Measurements from ENCODE around the gene NKX1-2. TPM values are rescaled to one million over a fixed set of nuclear protein-coding genes. Genes with fewer than 3 reads are reported as not detected.

NKX1-2 gene
- not detected for polyA plus RNA-seq (2012; ENCODE audit: insufficient read depth, insufficient read length, low read depth)

DNA sequence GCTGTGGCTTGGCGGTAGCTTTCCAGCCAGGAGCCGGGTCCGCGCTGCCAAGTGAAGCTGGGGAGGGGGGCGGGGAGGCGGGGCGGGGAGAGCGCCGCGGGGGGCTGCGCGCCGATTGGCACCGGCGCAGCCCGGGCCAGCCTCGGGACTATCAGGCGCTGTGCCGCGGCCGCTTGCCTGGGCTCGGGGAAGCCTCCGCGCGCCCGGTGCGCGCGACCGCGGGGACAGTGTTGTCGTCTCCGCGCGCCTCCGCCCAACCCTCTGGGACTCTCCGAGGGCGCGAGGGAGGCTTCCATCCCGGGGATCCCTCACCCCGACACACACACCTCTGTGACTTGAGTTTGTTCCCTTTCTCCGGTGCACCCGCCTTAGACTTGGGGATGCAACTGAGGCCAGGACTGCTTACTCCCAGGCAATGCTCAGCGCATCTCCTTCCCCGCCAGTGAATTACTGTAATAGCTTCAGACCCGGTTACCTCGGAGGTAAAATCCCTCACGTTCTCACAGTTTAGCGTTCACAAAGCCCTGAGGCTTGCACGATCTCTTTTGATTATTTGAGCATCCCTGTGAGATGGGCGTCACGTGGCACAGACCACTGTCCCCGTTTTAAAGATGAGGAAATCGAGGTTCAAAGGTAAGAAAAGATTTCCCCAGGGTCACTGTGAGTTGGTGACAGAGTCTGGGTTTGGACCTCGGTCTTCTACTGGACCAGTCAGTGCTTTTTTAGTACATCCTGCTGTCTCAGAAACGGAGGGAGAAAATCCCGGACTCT lies at the start of gene NKX1-2:
NKX1-2 (minus strand) TSS at position 24 of the 771 bp plus-strand sequence. CDS start 92 bp downstream, outside the sequence.
- Histone ChIP-seq H3K9me3 (no peaks in the 10 kb centered on the region), H3K36me3 (no peaks in the 10 kb centered on the region), H3K27me3 (peaks cover 95% of the 10 kb centered on the region), H3K4me3 (ENCODE audit: low read depth, low read length) (no peak within 1 kb of the TSS; the same call in 1 of the 2 replicates), H3K4me1 (no peaks in the 10 kb centered on the region)
- DNase-seq: peak; percentile 20
- TF ChIP-seq, protein P1, sequence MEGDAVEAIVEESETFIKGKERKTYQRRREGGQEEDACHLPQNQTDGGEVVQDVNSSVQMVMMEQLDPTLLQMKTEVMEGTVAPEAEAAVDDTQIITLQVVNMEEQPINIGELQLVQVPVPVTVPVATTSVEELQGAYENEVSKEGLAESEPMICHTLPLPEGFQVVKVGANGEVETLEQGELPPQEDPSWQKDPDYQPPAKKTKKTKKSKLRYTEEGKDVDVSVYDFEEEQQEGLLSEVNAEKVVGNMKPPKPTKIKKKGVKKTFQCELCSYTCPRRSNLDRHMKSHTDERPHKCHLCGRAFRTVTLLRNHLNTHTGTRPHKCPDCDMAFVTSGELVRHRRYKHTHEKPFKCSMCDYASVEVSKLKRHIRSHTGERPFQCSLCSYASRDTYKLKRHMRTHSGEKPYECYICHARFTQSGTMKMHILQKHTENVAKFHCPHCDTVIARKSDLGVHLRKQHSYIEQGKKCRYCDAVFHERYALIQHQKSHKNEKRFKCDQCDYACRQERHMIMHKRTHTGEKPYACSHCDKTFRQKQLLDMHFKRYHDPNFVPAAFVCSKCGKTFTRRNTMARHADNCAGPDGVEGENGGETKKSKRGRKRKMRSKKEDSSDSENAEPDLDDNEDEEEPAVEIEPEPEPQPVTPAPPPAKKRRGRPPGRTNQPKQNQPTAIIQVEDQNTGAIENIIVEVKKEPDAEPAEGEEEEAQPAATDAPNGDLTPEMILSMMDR (IDR thresholded peaks at IDR 0.05; ENCODE audit: low read depth, low read length): no peak

DNA sequence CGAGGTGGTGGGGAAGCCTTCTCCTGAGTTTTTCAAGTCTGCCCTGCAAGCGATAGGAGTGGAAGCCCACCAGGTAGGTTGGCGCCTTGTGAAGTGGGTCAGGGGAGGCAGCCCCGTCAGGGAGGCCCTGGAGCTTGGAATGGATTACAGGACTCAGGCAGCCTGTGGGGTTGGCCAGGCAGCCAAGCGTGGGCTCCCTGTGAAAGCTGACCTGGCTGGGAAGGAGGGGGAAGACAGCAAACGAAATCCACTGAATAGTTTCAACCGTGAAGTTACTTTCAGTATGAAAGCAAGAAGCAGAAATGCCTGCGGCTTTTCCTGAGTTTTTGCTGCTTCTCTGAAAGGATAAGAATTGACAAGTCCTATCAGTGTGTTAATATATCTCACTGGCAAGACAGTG lies 48.2 kb upstream of the NKX1-2 start:
- TF ChIP-seq, protein P1 (IDR thresholded peaks at IDR 0.05; ENCODE audit: low read depth, low read length): no peak
- H3K9me3 ChIP-seq: peaks cover 4% of the 10 kb centered on the region

DNA sequence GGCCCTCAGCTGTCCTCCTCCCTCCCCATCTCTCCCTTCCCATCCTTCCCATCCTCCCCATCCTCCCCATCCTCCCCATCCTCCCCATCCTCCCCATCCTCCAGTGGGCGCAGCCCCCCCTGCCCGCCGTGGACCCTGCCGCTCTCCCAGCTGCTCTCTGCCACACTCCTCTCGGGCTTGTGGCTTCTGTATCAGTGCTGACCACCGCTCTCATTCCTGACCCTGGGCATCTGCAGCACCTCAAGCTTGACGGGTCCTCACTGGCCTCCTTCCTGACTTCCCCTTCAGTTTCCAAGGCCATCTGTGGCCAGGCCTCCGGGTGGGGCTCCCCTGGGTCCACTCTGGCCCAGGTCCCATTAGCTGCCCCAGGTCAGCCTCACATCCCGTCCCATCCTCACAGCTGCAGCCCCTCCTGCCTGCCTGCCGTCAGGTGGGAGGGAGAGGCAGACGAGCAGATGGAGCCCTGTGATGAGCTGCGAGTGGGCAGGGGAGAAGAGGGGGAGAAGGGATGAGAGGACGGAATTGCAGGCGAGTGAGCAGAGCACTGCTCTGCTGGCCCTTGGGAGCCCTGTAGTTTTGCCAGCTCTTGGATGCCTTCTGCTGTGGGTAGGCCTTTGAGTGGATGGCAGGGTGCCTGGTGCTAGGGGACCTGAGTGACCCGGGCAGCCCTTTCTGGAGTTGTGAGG lies 47.5 kb upstream of the NKX1-2 start:
- TF ChIP-seq, protein P1 (IDR thresholded peaks at IDR 0.05; ENCODE audit: low read depth, low read length): no peak
- Histone ChIP-seq H3K27me3 (no peaks in the 10 kb centered on the region), H3K36me3 (no peaks in the 10 kb centered on the region), H3K4me1 (no peaks in the 10 kb centered on the region; the same call in 1 of the 2 replicates), H3K9me3 (peaks cover 4% of the 10 kb centered on the region), H3K4me3 (ENCODE audit: low read depth, low read length) (no peak overlapping the region)
- DNase-seq: no peak

More for the DNA sequence above, 48.2 kb upstream of the NKX1-2 start:
- Histone ChIP-seq H3K27me3 (no peaks in the 10 kb centered on the region), H3K4me1 (no peaks in the 10 kb centered on the region; the same call in 1 of the 2 replicates), H3K4me3 (ENCODE audit: low read depth, low read length) (no peak overlapping the region), H3K36me3 (no peaks in the 10 kb centered on the region)
- no peak for DNase-seq

DNA sequence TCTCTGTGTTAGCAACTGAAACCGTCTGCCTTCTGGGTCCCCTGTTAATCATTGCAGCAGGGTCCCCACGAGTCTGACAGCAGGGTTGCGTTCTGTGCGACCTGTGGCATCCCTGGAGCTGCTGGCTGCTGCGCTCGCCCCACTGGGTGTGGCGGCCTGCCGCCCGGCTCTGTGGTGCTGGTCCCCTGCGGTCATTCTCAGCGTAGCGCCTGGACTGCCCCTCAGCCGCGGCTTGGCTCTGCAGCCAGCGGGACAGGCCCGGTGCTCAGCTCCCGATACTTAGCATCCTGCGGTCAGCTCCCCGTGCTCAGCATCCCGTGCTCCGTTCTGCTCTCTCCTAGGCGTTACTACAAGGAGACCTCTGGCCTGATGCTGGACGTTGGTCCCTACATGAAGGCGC lies 46.8 kb upstream of the NKX1-2 start:
- H3K9me3 ChIP-seq: peaks cover 4% of the 10 kb centered on the region
- no peak for DNase-seq
- no peak overlapping the region for H3K4me3 ChIP-seq (ENCODE audit: low read depth, low read length)
- no peaks in the 10 kb centered on the region; the same call in 1 of the 2 replicates for H3K4me1 ChIP-seq
- TF ChIP-seq, protein P1 (IDR thresholded peaks at IDR 0.05; ENCODE audit: low read depth, low read length): no peak
- no peaks in the 10 kb centered on the region for H3K36me3 ChIP-seq
- H3K27me3 ChIP-seq: no peaks in the 10 kb centered on the region

DNA sequence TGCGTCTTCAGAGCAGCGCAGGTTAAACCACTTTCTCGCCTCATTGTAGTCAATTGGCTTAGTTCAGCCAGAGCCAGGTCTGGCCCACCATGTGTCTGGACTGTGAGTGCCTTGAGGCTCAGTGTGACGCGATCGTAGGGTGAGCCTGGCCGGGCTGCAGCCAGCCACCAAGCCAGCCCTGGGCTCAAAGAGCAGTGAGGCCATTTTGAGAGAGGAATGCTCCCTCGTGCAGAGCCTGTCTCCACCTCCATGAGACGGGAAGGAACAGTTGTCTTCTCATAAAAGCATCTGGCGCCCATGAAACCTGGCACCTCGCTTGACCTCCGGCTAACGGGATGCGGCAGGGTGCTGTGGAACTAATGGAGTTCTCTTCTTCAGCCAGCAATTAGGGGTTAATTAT lies 46.3 kb upstream of the NKX1-2 start:
- Histone ChIP-seq H3K27me3 (no peaks in the 10 kb centered on the region), H3K36me3 (no peaks in the 10 kb centered on the region), H3K4me1 (no peaks in the 10 kb centered on the region; the same call in 1 of the 2 replicates), H3K9me3 (peaks cover 4% of the 10 kb centered on the region), H3K4me3 (ENCODE audit: low read depth, low read length) (no peak overlapping the region)
- peak; percentile 37 for DNase-seq
- TF ChIP-seq, protein P1 (IDR thresholded peaks at IDR 0.05; ENCODE audit: low read depth, low read length): no peak
